Muscle of leg (tissue), 11 donors: ENCODE data around the gene IGF2BP2. TPM values are rescaled to one million over a fixed set of nuclear protein-coding genes. Genes with fewer than 3 reads are reported as not detected.
A peak's percentile ranks its signal among the peaks of the same experiment; 100 is the strongest.
"Not testable (repeated sequence)": the region's sequence is repeated elsewhere in the genome, so short reads cannot be mapped to it uniquely, and the experiment has no call there.

Experiments used
- DNase-seq: peaks from one replicate; pipeline ENCODE4 v3.0.0; 2013
- H3K27ac ChIP-seq: one replicate; pipeline ENCODE4 v1.5.1; 2013; ENCODE audit warnings: mild to moderate bottlenecking, low read length, control low read depth
- H3K27me3 ChIP-seq: one replicate; pipeline ENCODE4 v1.6.1; 2013; ENCODE audit warnings: low read length; ENCODE audit not compliant: control insufficient read depth, insufficient read depth
- H3K36me3 ChIP-seq: one replicate; pipeline ENCODE4 v1.6.1; 2013; ENCODE audit warnings: low read length; ENCODE audit not compliant: control insufficient read depth, insufficient read depth
- H3K4me1 ChIP-seq: one replicate; pipeline ENCODE4 v1.6.1; 2013; ENCODE audit warnings: low read length; ENCODE audit not compliant: control insufficient read depth, insufficient read depth
- H3K4me3 ChIP-seq: one replicate; pipeline ENCODE4 v1.5.1; 2013; ENCODE audit warnings: low read length, control low read depth
- H3K9me3 ChIP-seq: replicated peaks from 2 replicates; pipeline ENCODE4 v1.6.1; 2013; ENCODE audit warnings: low read depth, low read length; ENCODE audit not compliant: control insufficient read depth
- WGBS: methylation state at CpG from one replicate; pipeline ENCODE4 v1.1.5; 2013; ENCODE audit warnings: missing lambda C conversion rate; ENCODE audit not compliant: insufficient coverage; 5-methylcytosine and 5-hydroxymethylcytosine counted together
- polyA plus RNA-seq, 8 donors: library from polyadenylated mRNA; unstranded; fragments of 120-200 nt; gene quantifications; one replicate each; pipeline versions ENCODE4 v1.2.1 to v1.2.3, GENCODE V29; 2013; ENCODE audit warnings: inconsistent platforms in 1 of 8, low replicate concordance in 1 of 8; ENCODE audit not compliant: insufficient read length in 8 of 8, insufficient read depth in 1 of 8
- total RNA-seq: library from RNA; stranded (reverse); fragments of 120-200 nt; gene quantifications from one replicate; pipeline ENCODE4 v1.2.4, GENCODE V29; 2013

IGF2BP2 gene
- total and polyA plus RNA-seq, 9 donors = 32.6 to 59.5 (median 46.1) TPM

DNA sequence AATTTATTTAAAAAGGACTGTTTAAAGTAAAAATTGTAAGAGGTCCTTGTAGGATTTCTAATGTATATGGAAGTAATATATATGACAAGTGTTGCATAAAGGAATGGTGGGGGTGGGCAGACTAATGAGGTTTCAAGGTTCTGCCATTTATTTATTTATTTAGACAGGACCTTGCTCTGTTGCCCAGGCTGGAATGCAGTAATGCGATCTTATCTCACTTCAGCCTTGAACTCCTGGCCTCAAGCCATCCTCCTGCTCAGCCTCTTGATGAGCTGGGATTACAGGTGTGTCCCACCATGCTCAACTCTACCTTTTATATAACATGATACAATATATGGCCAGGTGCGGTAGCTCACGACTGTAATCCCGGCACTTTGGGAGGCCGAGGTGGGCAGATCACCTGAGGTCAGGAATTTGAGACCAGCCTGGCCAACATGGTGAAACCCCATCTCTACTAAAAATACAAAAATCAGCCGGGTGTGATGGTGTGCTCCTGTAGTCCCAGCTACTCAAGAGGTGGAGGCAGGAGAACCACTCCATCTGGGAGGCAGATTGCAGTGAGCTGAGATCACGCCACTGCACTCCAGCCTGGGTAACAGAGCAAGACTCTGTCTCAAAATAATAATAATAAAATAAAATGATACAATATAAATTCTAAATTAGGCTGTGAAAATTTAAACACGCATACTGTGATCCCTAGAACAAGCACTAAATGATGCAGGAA lies 33.8 kb upstream of the IGF2BP2 start:
- Histone ChIP-seq H3K27me3 (no peaks in the 10 kb centered on the region), H3K27ac (no peak overlapping the region)

DNA sequence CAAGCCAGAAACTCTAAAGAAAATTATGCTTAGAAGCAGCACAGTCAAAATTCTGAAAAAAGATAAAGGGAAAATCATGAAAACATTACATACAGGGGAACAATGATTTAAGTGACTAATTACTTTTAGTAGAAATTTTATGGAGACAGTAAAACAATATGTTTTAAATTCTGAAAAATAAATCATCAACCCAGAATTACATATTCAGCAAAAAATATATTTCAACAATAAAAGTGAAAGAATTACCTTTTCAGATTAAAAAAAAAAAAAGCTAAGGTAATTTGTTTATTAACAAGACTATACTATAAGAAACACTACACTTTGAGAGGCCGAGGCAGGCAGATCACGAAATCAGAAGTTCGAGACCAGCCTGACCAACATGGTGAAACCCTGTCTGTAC lies 32.4 kb upstream of the IGF2BP2 start:
- H3K36me3 ChIP-seq = no peaks in the 10 kb centered on the region
- 70% methylated on average over 2 of the region's 3 CpGs for WGBS
- DNase-seq = no peak

More for the DNA sequence above, 33.8 kb upstream of the IGF2BP2 start:
- 80% methylated on average over 1 of the region's 8 CpGs for WGBS
- Histone ChIP-seq H3K4me3 (no peak overlapping the region), H3K4me1 (no peaks in the 10 kb centered on the region), H3K9me3 (peaks cover 7% of the 10 kb centered on the region), H3K36me3 (no peaks in the 10 kb centered on the region)
- no peak for DNase-seq

DNA sequence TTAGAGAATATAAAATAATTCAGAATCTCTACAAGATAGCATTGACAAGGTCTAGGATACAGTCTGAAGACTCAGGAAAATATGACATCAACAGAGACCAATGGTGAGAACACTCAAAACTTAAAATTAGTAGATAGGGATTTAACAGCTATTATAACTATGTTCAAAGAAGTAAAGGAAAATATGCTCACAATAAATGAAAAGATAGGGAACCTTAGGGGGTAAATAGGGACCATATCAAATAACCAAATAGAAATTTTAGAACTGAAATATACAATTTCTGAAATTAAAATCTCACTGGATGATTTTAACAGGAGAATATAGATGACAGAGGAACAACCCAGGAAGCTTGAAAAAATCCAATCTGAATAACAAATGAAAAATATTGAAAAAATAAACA lies 31.8 kb upstream of the IGF2BP2 start:
- H3K27me3 ChIP-seq = no peaks in the 10 kb centered on the region
- no peak for DNase-seq
- H3K4me3 ChIP-seq = no peak overlapping the region
- H3K27ac ChIP-seq = no peak overlapping the region
- H3K4me1 ChIP-seq = no peaks in the 10 kb centered on the region
- H3K36me3 ChIP-seq = no peaks in the 10 kb centered on the region
- H3K9me3 ChIP-seq = peaks cover 7% of the 10 kb centered on the region

More for the DNA sequence above, 32.4 kb upstream of the IGF2BP2 start:
- Histone ChIP-seq H3K9me3 (peaks cover 7% of the 10 kb centered on the region), H3K4me1 (no peaks in the 10 kb centered on the region), H3K4me3 (no peak overlapping the region), H3K27ac (no peak overlapping the region), H3K27me3 (no peaks in the 10 kb centered on the region)

DNA sequence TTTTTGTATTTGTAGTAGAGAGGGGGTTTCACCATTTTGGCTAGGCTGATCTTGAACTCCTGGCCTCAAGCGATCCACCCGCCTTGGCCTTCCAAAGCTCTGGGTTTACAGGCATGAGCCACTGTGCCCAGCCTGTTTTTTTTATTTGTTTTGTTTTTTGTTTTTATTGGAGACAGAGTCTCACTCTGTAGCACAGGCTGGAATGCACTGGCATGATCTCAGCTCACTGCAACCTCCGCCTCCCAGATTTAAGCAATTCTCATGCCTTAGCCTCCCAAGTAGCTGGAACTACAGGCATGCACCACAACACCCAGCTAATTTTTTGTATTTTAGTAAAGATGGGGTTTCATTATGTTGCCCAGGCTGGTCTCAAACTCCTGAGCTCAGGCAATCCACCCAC lies 28.9 kb upstream of the IGF2BP2 start:
- H3K9me3 ChIP-seq, H3K36me3 ChIP-seq, H3K4me3 ChIP-seq, DNase-seq, H3K27me3 ChIP-seq, H3K27ac ChIP-seq, H3K4me1 ChIP-seq: not testable (repeated sequence)
- no CpG with 5 or more reads among the region's 3 CpGs for WGBS

DNA sequence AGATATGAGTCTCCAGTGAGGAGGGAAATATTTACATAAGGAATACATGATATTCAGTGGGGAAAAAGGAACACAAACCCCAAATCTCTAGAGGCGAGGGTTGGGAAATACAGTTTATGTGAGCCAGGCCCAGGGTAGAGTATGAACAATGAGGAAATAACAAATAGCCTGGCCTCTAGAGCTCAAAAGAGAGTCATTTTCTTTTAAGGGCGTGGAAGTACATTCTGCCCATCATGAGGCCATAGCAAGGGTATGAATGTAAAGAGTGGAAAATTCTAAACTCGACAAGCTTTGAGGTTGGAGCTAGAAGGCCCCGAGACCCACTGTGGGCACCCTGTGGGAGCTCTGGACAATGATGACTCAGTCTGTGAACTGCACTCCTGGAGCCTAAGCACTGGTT lies 27.8 kb upstream of the IGF2BP2 start:
- H3K9me3 ChIP-seq = peaks cover 7% of the 10 kb centered on the region

DNA sequence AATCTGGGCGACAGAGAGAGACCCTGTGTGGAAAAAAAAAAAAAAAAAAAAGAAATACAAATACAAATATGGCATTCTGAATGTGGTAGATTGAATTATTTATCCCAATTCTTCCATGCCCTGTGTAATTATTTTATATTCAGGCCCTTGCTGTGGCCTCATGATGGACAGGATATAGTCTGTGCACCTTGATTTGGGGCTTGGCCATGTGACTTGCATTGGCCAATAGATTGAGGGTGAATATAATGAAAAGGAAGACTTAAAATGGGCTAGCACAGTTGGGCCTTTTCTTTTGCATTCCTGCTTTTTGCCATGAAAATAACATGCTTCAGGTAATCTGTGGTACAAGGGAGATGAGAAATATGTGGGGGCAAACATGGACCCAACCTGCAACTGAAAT lies 27.1 kb upstream of the IGF2BP2 start:
- WGBS = no CpG with 5 or more reads among the region's 1 CpG
- DNase-seq = no peak
- peaks cover 7% of the 10 kb centered on the region for H3K9me3 ChIP-seq
- H3K36me3 ChIP-seq = no peaks in the 10 kb centered on the region
- peaks cover 2% of the 10 kb centered on the region for H3K27me3 ChIP-seq
- no peak overlapping the region for H3K27ac ChIP-seq
- no peaks in the 10 kb centered on the region for H3K4me1 ChIP-seq
- H3K4me3 ChIP-seq = no peak overlapping the region

More for the DNA sequence above, 27.8 kb upstream of the IGF2BP2 start:
- H3K4me1 ChIP-seq = no peaks in the 10 kb centered on the region
- H3K27ac ChIP-seq = no peak overlapping the region
- H3K27me3 ChIP-seq = peaks cover 2% of the 10 kb centered on the region
- WGBS = 89% methylated on average over 4 of the region's 4 CpGs
- H3K36me3 ChIP-seq = no peaks in the 10 kb centered on the region
- H3K4me3 ChIP-seq = no peak overlapping the region
- DNase-seq = no peak

DNA sequence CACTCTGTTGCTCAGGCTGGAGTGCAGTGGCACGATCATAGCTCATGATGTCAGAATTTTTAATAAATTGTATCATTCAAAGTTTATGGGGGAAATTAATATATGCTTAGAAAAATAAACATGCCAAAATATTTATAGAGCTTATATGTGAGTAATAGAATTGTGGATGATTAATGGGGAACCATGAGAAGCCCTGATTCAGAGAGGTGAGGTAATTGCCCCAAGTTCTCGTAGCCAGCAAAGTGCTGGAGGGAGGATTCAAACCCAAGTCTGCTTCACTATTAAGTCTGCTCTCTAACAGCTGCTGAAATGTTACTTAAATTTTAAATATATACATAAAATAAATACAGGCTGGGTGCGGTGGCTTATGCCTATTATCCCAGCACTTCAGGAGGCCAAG lies 26.2 kb upstream of the IGF2BP2 start:
- no peak overlapping the region for H3K27ac ChIP-seq
- H3K4me1 ChIP-seq = no peaks in the 10 kb centered on the region
- DNase-seq = no peak
- no peak overlapping the region for H3K4me3 ChIP-seq
- H3K9me3 ChIP-seq = peaks cover 1% of the 10 kb centered on the region
- WGBS = no CpG with 5 or more reads among the region's 3 CpGs
- peaks cover 2% of the 10 kb centered on the region for H3K27me3 ChIP-seq
- H3K36me3 ChIP-seq = no peaks in the 10 kb centered on the region

DNA sequence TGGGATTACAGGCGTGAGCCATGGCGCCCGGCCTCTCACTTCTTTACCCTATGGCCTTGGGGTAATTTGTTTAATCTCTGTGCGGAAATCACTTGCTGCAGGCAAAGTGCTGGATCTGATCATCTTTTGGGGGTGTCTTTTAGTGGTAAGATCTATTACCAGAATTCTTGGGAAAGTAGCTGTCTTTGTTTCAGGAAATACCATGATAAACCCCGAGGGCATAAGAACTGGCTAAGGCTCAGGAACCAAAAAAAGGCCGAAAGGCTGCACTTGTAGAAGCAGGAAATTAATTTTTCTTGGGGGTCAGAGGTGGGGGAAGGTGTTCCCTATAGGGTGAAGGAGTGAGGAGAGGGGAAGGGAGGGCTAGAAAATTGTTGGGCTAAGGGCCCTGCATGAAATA lies 22.7 kb upstream of the IGF2BP2 start:
- Histone ChIP-seq H3K9me3 (no peaks in the 10 kb centered on the region), H3K27ac (no peak overlapping the region), H3K27me3 (peaks cover 2% of the 10 kb centered on the region), H3K4me1 (no peaks in the 10 kb centered on the region), H3K4me3 (no peak overlapping the region), H3K36me3 (no peaks in the 10 kb centered on the region)
- DNase-seq = peak; percentile 3
- 22% methylated on average over 2 of the region's 6 CpGs for WGBS

DNA sequence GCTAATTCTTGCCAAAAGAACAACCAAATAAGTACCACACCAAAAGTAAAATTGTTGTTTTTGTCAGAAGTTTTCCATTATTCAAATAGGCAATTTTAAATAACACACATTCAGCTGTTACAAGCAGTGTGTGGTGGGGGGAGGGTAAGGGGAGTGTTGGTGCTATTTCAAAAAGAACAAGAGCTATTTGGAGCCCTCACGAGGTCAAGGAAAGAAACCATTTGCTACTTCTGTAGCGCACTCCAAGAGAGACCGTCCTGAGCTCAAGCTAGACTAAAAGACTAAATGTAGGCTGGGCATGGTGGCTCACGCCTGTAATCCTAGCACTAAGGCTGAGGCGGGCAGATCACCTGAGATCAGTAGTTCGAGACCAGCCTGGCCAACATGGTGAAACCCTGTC lies 21.2 kb upstream of the IGF2BP2 start:
- no peak overlapping the region for H3K4me3 ChIP-seq
- no peaks in the 10 kb centered on the region for H3K4me1 ChIP-seq
- no peaks in the 10 kb centered on the region for H3K36me3 ChIP-seq
- peak; percentile 35 for DNase-seq
- H3K27ac ChIP-seq = no peak overlapping the region
- 47% methylated on average over 6 of the region's 6 CpGs for WGBS
- H3K9me3 ChIP-seq = no peaks in the 10 kb centered on the region
- peaks cover 2% of the 10 kb centered on the region for H3K27me3 ChIP-seq

DNA sequence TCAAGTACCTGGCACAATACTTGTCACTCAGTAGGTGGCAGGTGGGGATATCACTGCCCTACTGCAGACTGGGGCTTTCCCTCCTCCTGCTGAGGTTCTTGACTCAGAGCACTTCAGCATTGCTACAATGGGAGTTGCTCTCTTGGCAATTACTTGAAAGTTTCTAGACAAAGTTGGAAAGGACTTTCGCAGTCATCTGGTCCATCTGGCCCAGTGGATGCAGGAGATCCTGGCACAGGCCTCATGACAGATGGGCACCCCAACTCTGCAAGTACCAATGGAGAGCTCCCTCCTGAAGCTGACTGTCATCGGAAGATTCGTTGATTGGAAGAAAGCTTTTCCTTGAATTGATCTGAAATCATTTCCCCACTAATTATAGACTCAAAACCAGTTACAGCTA lies 19.2 kb upstream of the IGF2BP2 start:
- no peak overlapping the region for H3K4me3 ChIP-seq
- H3K27ac ChIP-seq = no peak overlapping the region
- no peaks in the 10 kb centered on the region for H3K36me3 ChIP-seq
- no peak for DNase-seq
- WGBS = 75% methylated on average over 1 of the region's 3 CpGs
- peaks cover 2% of the 10 kb centered on the region for H3K27me3 ChIP-seq
- H3K9me3 ChIP-seq = no peaks in the 10 kb centered on the region
- H3K4me1 ChIP-seq = no peaks in the 10 kb centered on the region

DNA sequence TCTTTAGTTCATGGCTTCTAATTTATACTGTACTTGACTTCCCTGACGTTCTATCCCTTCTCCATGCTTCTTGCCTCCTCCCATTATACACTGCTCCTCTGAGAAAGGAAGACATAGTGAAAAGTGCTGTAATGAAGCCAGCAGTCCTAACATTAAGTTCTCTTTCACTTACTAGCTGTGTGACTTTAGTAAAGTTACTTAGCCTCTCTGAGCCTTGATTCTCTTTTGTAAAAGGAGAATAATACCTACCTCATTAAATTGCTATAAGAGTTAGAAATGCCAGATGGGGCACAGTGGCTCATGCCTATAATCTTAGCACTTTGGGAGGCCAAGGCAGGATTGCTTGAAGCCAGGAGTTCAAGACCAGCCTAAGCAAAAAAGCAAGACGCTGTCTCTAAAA lies 18.8 kb upstream of the IGF2BP2 start:
- DNase-seq = no peak
- Histone ChIP-seq H3K27me3 (peaks cover 2% of the 10 kb centered on the region), H3K27ac (no peak overlapping the region), H3K36me3 (no peaks in the 10 kb centered on the region), H3K4me3 (no peak overlapping the region), H3K9me3 (no peaks in the 10 kb centered on the region), H3K4me1 (no peaks in the 10 kb centered on the region)
- WGBS = no CpG with 5 or more reads among the region's 2 CpGs
